B cell (primary cell): ENCODE data around the gene PHKG2. TPM values are rescaled to one million over a fixed set of nuclear protein-coding genes. Genes with fewer than 3 reads are reported as not detected.
A peak's percentile ranks its signal among the peaks of the same experiment; 100 is the strongest.

ENCODE experiments used
- ATAC-seq: fragments of 200-7000 bp; cut with Tn5 transposase; one replicate; pipeline ENCODE4 v1.10.0; 2021; ENCODE audit warnings: low read depth, mild to moderate bottlenecking, moderate number of reproducible peaks, moderate library complexity
- CTCF ChIA-PET: fragments of 350-600 bp; sonication (Branson Sonifier 250); formaldehyde crosslinking; loops from one replicate; lab custom pipeline; 2021; ENCODE audit warnings: antibody characterized with exemption, inconsistent platforms; lab: Charles Lee
- POLR2A ChIA-PET: fragments of 350-600 bp; sonication (Branson Sonifier 250); formaldehyde crosslinking; loops from one replicate; lab custom pipeline; 2021; ENCODE audit warnings: antibody characterized with exemption; lab: Charles Lee
- DNase-seq: peaks from one replicate; pipeline ENCODE4 v3.0.0; 2013
- H2AFZ ChIP-seq: 2 replicates; pipeline ENCODE4 v1.6.1; 2012; ENCODE audit warnings: mild to moderate bottlenecking, low read depth, low read length; ENCODE audit not compliant: insufficient read depth, poor library complexity, severe bottlenecking
- H3K27ac ChIP-seq, 2 donors: 1 replicate in 1 of 2; 2 replicates in 1 of 2; pipeline ENCODE4 v1.5.1; 2012 to 2013; ENCODE audit warnings: low read length in 2 of 2, mild to moderate bottlenecking in 2 of 2, moderate library complexity in 1 of 2
- H3K27me3 ChIP-seq, 4 experiments: fragments of 200-600 bp in 1 of 4; sonication (generic) in 1 of 4; replicated peaks in 1 of 4; 1 replicate in 2 of 4; 2 replicates in 2 of 4; pipeline versions ENCODE4 v1.6.1 to v1.7.0; 2013 to 2016; ENCODE audit warnings: low read length in 3 of 4, mild to moderate bottlenecking in 2 of 4, mixed read lengths in 1 of 4, moderate library complexity in 1 of 4; ENCODE audit not compliant: insufficient read depth in 4 of 4, control insufficient read depth in 3 of 4; ENCODE audit errors: control extremely low read depth in 1 of 4
- H3K36me3 ChIP-seq, 2 experiments: replicated peaks in 1 of 2; 1 replicate in 1 of 2; 2 replicates in 1 of 2; pipeline versions ENCODE4 v1.6.1 to v1.7.1; 2013; ENCODE audit warnings: low read length in 1 of 2; ENCODE audit not compliant: insufficient read depth in 2 of 2, control insufficient read depth in 1 of 2; ENCODE audit errors: control extremely low read depth in 1 of 2, extremely low read depth in 1 of 2
- H3K4me1 ChIP-seq, 2 donors: fragments of 200-600 bp in 1 of 2; sonication (generic) in 1 of 2; 1 replicate in 1 of 2; 2 replicates in 1 of 2; pipeline versions ENCODE4 v1.5.1 to v1.6.1; 2013 to 2017; ENCODE audit warnings: low read length in 2 of 2; ENCODE audit not compliant: control insufficient read depth in 2 of 2, insufficient read depth in 2 of 2
- H3K4me2 ChIP-seq: replicated peaks from 2 replicates; pipeline ENCODE3; 2012; ENCODE audit warnings: mild to moderate bottlenecking, low read depth, low read length; ENCODE audit not compliant: poor library complexity, severe bottlenecking
- H3K4me3 ChIP-seq, 5 experiments: fragments of 200-600 bp in 1 of 5; sonication (generic) in 1 of 5; 1 replicate in 3 of 5; 2 replicates in 2 of 5; pipeline versions ENCODE4 v1.5.1 to v1.7.0; 2011 to 2016; ENCODE audit warnings: low read length in 4 of 5, mild to moderate bottlenecking in 4 of 5, low read depth in 2 of 5, control low read depth in 1 of 5, moderate library complexity in 1 of 5; ENCODE audit not compliant: insufficient read depth in 1 of 5; ENCODE audit errors: control extremely low read depth in 1 of 5, extremely low read depth in 1 of 5
- H3K79me2 ChIP-seq: fragments of 200-600 bp; sonication (generic); one replicate; pipeline ENCODE4 v1.6.0; 2016; ENCODE audit warnings: low read length; ENCODE audit not compliant: control insufficient read depth, insufficient read depth
- H3K9ac ChIP-seq: fragments of 200-600 bp; sonication (generic); 2 replicates; pipeline ENCODE4 v1.6.1; 2017; ENCODE audit warnings: mild to moderate bottlenecking, low read length, moderate library complexity
- H3K9me3 ChIP-seq, 3 donors: one replicate each; pipeline versions ENCODE4 v1.6.1 to v1.7.1; 2013; ENCODE audit warnings: low read length in 2 of 3; ENCODE audit not compliant: control insufficient read depth in 2 of 3, insufficient read depth in 1 of 3; ENCODE audit errors: control extremely low read depth in 1 of 3
- H4K20me1 ChIP-seq: 2 replicates; pipeline ENCODE4 v1.6.0; 2012; ENCODE audit warnings: mild to moderate bottlenecking, low read length; ENCODE audit not compliant: insufficient read depth, control insufficient read depth, poor library complexity, severe bottlenecking
- H3K27ac Mint-ChIP-seq: one replicate; pipeline ENCODE4 v1.8.0; 2021; ENCODE audit warnings: mixed read lengths
- H3K27me3 Mint-ChIP-seq: one replicate; pipeline ENCODE4 v1.8.0; 2021; ENCODE audit warnings: mixed read lengths
- H3K4me1 Mint-ChIP-seq: one replicate; pipeline ENCODE4 v1.8.0; 2021; ENCODE audit warnings: mixed read lengths
- H3K4me3 Mint-ChIP-seq: one replicate; pipeline ENCODE4 v1.8.0; 2021; ENCODE audit warnings: mixed read lengths
- H3K9me3 Mint-ChIP-seq: one replicate; pipeline ENCODE4 v1.8.0; 2022; ENCODE audit warnings: mixed read lengths; ENCODE audit not compliant: insufficient read depth
- EZH2 ChIP-seq: IDR thresholded peaks from 2 replicates; pipeline ENCODE4 v1.6.1; 2012; ENCODE audit warnings: borderline replicate concordance, low read depth, mild to moderate bottlenecking, moderate library complexity, low read length; ENCODE audit not compliant: insufficient read depth, poor library complexity, severe bottlenecking
- WGBS: methylation state at CpG from one replicate; pipeline ENCODE4 v1.1.5; 2013; ENCODE audit warnings: missing lambda C conversion rate; ENCODE audit not compliant: insufficient coverage; 5-methylcytosine and 5-hydroxymethylcytosine counted together
- intact Hi-C: fragments of 100-400 bp; cut with micrococcal nuclease; formaldehyde crosslinking; loops from one replicate; pipeline ENCODE4 v1.10.0; 2022
- polyA plus RNA-seq: library from polyadenylated mRNA; depleted of rRNA; stranded (reverse); fragments of >200 nt; gene quantifications from 2 replicates; pipeline ENCODE4 v1.2.3, GENCODE V29; 2012
- total RNA-seq, 2 donors: library from RNA; stranded (reverse); fragments of 120-200 nt in 1 of 2; gene quantifications; 1 replicate in 1 of 2; 2 replicates in 1 of 2; pipeline versions ENCODE4 v1.2.3 to v1.2.4, GENCODE V29; 2013 to 2022
- TF ChIP-seq, protein P1 (sequence below): fragments of 200-600 bp; IDR thresholded peaks from one replicate; pipeline ENCODE4 v1.8.0; 2022; ENCODE audit warnings: antibody characterized with exemption, mild to moderate bottlenecking

Gene PHKG2
- total and polyA plus RNA-seq, 2 donors (not counting 1 experiment from before 2014, with no cell fraction given) = 55.7 to 80.8 TPM

DNA sequence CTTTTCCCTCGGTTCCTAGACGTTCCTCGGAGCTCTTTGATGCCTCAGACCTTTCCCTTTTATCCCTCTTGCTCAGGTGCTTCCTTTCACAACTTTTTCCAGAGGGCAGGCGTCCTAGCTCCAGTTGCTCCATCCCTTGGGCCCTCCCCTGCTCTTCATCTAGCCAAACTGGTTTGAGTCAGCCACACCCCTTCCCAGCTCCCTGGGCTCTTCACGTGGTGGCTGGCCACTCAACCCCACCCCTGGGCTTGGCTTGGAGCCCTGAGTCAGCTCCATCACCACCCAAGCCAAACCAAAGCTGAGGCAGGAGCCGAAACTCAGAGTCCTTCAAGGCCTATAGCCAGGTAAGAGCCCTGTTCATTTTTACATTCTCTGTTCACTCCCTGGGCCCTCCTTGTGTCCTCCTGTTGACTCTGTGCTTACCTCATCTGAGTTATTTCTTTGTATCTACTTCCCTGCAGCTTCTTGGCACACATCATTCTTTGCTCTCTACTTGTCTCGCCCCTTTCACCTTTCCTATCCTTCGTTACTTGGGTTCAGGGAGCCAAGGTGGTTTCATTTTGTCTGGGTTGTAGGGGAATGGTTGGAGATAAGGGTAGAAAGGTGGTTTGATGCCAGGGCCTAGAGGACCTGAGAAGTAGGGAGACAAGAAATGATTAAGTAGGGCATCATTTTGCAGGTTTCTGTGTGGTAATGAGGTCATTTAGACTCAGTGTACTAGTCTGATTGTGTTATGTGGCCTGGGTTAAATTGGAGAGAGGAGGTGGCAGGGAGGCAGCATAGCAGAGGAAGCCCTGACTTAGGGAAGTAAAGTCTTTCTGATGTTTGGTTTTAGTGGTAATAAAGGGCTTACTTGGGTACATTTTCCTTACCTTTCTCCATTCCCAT is 7.6 kb upstream of the PHKG2 start:
- 89% methylated on average over 7 of the region's 8 CpGs for WGBS
- ChIA-PET POLR2A (no interaction called here), CTCF (no interaction called here)
- ATAC-seq = no peak
- intact Hi-C loops = no loop called here
- Mint-ChIP-seq H3K27ac (peak overlapping the region; percentile 26), H3K9me3 (no peaks in the 10 kb centered on the region), H3K27me3 (no peaks in the 10 kb centered on the region), H3K4me1 (peaks cover 5% of the 10 kb centered on the region), H3K4me3 (no peak overlapping the region)
- Histone ChIP-seq H3K27me3 (no peaks in the 10 kb centered on the region), H3K36me3 (peaks cover 0 to 55% of the 10 kb centered on the region in 2 experiments), H3K4me2 (no peak overlapping the region), H3K4me3 (no peak overlapping the region), H3K79me2 (peaks cover 29% of the 10 kb centered on the region), H2AFZ (no peak overlapping the region), H4K20me1 (peaks cover 31% of the 10 kb centered on the region), H3K27ac (peak overlapping the region in 1 of 2 donors; percentile 4), H3K9me3 (no peaks in the 10 kb centered on the region), H3K4me1 (no peaks in the 10 kb centered on the region), H3K9ac (no peak overlapping the region)
- TF ChIP-seq, protein P1, sequence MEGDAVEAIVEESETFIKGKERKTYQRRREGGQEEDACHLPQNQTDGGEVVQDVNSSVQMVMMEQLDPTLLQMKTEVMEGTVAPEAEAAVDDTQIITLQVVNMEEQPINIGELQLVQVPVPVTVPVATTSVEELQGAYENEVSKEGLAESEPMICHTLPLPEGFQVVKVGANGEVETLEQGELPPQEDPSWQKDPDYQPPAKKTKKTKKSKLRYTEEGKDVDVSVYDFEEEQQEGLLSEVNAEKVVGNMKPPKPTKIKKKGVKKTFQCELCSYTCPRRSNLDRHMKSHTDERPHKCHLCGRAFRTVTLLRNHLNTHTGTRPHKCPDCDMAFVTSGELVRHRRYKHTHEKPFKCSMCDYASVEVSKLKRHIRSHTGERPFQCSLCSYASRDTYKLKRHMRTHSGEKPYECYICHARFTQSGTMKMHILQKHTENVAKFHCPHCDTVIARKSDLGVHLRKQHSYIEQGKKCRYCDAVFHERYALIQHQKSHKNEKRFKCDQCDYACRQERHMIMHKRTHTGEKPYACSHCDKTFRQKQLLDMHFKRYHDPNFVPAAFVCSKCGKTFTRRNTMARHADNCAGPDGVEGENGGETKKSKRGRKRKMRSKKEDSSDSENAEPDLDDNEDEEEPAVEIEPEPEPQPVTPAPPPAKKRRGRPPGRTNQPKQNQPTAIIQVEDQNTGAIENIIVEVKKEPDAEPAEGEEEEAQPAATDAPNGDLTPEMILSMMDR = no peak
- no peak for TF ChIP-seq EZH2
- DNase-seq = no peak

DNA sequence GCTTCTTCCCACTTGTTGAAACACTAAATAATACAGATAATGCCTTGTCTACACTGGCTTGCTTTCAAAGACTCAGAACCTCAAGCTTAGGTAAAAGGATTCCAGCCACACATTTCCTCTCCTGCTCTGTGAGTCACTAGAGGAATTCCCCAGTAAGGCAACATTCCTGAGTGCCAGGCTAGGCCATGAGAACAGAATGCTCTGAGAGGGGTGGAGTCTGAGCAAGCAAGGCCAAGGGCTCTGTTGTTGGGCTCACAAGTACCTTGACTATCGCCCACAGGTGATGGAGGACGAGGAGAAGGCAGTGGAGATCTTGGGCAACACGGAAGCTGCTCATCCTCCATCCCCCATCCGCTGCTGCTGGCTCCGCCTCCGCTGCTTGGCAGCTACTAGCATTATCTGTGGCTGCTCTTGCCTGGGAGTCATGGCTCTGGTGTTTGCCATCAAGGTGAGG is 6.7 kb upstream of the PHKG2 start:
- H4K20me1 ChIP-seq = peaks cover 31% of the 10 kb centered on the region
- no peak for DNase-seq
- no peak overlapping the region for H2AFZ ChIP-seq
- Mint-ChIP-seq H3K9me3 (no peaks in the 10 kb centered on the region), H3K4me3 (no peak overlapping the region), H3K27me3 (no peaks in the 10 kb centered on the region), H3K4me1 (peaks cover 5% of the 10 kb centered on the region), H3K27ac (peak overlapping the region; percentile 10)
- H3K9ac ChIP-seq = no peak overlapping the region
- peak overlapping the region in 1 of 2 donors; percentile 4 for H3K27ac ChIP-seq
- no peak overlapping the region for H3K4me2 ChIP-seq
- intact Hi-C loops = no loop called here
- CTCF ChIA-PET = no interaction called here
- ATAC-seq = no peak
- H3K79me2 ChIP-seq = peaks cover 29% of the 10 kb centered on the region
- no peak overlapping the region for H3K4me3 ChIP-seq
- H3K27me3 ChIP-seq = no peaks in the 10 kb centered on the region
- H3K9me3 ChIP-seq = no peaks in the 10 kb centered on the region
- H3K36me3 ChIP-seq = peaks cover 0 to 46% of the 10 kb centered on the region in 2 experiments
- POLR2A ChIA-PET = no interaction called here
- 100% methylated on average over 1 of the region's 6 CpGs for WGBS
- no peaks in the 10 kb centered on the region for H3K4me1 ChIP-seq
- TF ChIP-seq, protein P1 = no peak
- no peak for TF ChIP-seq EZH2
